ENCODE data around the gene KCNJ11.

GRCh38 chr11:17403980-17404759 is 15.7 kb upstream of the KCNJ11 start:
- TF ChIP-seq, protein P1, sequence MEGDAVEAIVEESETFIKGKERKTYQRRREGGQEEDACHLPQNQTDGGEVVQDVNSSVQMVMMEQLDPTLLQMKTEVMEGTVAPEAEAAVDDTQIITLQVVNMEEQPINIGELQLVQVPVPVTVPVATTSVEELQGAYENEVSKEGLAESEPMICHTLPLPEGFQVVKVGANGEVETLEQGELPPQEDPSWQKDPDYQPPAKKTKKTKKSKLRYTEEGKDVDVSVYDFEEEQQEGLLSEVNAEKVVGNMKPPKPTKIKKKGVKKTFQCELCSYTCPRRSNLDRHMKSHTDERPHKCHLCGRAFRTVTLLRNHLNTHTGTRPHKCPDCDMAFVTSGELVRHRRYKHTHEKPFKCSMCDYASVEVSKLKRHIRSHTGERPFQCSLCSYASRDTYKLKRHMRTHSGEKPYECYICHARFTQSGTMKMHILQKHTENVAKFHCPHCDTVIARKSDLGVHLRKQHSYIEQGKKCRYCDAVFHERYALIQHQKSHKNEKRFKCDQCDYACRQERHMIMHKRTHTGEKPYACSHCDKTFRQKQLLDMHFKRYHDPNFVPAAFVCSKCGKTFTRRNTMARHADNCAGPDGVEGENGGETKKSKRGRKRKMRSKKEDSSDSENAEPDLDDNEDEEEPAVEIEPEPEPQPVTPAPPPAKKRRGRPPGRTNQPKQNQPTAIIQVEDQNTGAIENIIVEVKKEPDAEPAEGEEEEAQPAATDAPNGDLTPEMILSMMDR (conservative IDR thresholded peaks at IDR 0.05; ENCODE audit: low read depth, low read length) = no peak
- no peak for TF ChIP-seq USF2 (IDR thresholded peaks at IDR 0.05; ENCODE audit: low read depth, low read length)
- TF ChIP-seq CEBPB (IDR thresholded peaks at IDR 0.05; ENCODE audit: low read depth, low read length) = no peak; the same call in 1 of the 2 replicates
- no peak for TF ChIP-seq BHLHE40 (IDR thresholded peaks at IDR 0.05; ENCODE audit: low read depth, low read length)
- TF ChIP-seq POLR2A (IDR thresholded peaks at IDR 0.05; ENCODE audit: low read depth, low read length) = no peak
- TF ChIP-seq RFX5 (IDR thresholded peaks at IDR 0.05; ENCODE audit: low read depth, low read length) = no peak
